GM21528 (cell line): ENCODE results near the gene THOC5.

ENCODE experiments used
- ATAC-seq: cut with Tn5 transposase; IDR thresholded peaks from one replicate; pipeline ENCODE4 v1.9.1; 2021; ENCODE audit warnings: mild to moderate bottlenecking, moderate library complexity; ENCODE audit not compliant: unreplicated experiment, low FRiP score

THOC5 gene

GRCh38 chr22:29478326-29479276 lies 75.0 kb downstream of the THOC5 start:
- ATAC-seq, result no peak

- ATAC-seq, result no peak
Measured at GRCh38 chr22:29477723-29478318, 75.7 kb downstream of the THOC5 start.

GRCh38 chr22:29476116-29476515 lies 77.4 kb downstream of the THOC5 start:
- ATAC-seq, result no peak

DNA sequence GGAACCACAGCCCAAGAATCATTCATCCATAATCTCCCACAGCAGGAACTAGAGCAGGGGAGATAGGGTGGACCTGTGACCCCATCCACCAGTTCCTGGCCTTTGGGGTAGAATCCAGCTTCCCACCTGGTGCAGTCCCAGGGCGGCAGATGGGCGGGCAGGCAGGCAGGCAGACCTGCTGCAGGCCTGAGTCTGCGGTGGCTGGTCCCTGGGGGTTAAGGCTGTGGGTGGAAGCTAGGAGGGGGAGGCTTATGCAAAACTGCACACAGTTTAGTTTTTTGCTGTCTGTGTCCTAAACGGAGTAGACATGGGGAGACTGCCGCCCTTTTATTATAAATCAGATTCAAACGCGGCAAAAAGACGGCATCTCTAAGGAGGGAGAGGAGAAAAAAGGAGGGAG lies 78.0 kb downstream of the THOC5 start:
- no peak for ATAC-seq

GRCh38 chr22:29473001-29473400 lies 80.6 kb downstream of the THOC5 start:
- ATAC-seq, result no peak

DNA sequence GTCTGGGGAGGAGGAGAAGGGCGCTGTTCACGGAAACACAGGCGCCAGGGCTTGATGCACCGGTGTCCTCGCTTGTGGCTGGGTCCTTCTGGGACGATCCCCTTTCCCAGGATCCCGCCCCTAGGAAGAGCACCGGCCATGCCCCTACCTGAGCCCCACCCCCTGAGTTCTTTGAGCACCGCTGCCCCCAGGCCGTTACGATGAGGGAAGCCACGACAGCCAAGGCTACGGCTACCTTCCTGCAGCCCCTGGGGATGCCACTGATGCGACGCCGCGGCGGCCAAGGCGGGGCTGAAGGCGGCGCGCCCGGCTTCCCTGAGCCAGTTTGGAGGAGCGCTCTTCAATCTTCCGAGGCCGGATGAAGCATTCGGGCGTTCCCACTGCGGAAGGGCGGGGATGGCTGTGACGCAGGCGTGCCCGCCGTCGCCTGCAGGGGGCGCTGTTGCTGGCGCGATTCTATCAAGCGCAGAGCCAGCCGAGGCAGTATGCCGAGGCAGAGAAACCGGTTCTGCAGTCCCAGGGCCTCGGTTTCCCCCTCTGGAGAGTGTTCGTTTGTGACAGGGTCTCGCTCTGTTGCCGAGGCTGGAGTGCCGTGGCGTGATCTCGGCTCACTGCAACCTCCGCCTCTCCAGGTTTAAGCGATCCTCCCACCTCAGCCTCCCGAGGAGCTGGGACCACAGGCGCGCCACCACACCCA lies 83.2 kb downstream of the THOC5 start:
- no peak for ATAC-seq

- ATAC-seq, result no peak
Measured at GRCh38 chr22:29469755-29470154, 83.8 kb downstream of the THOC5 start.

- ATAC-seq, result no peak
Measured at GRCh38 chr22:29464581-29464980, 89.0 kb downstream of the THOC5 start.

DNA sequence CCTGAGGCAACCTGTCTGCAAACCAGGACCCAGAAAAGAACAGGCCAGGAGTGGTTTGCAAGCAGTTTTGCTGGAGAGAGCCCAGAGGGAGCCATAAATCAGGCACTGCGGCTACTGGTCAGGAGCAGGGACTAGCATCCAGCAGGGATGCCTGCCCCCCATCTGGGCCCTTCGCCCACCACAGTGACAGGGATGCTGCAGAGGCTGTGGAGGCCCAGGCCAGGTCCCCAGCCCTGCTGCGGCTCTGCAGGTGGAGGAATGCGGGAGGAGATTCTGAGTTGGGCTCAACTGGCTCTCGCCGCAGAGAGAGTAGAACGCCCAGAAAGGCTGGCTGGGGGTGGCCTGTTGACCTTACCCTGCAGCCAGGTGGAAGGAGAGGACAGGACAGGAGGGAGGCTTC lies 89.9 kb downstream of the THOC5 start:
- no peak for ATAC-seq

- ATAC-seq, result no peak
Measured at GRCh38 chr22:29461263-29461662, 92.3 kb downstream of the THOC5 start.

GRCh38 chr22:29459773-29460172 lies 93.8 kb downstream of the THOC5 start:
- ATAC-seq, result no peak

DNA sequence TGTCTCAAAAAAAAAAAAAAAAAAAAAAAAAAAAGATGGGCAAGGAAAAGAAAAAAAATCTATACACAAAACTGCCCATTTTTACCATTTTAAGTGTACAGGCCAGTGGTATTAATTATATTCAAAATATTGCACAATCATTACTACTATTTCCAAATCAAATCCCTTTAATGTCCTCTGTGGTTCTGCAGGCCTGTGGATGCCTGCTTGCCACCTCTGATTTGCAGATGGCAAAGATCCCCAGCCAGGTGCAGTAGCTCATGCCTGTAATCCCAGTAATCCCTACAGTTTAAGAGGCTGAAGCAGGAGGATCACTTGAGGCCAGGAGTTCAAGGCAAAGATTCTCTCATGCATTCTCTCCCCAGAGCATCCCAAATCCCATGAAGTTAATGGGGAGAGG lies 95.0 kb downstream of the THOC5 start:
- no peak for ATAC-seq

DNA sequence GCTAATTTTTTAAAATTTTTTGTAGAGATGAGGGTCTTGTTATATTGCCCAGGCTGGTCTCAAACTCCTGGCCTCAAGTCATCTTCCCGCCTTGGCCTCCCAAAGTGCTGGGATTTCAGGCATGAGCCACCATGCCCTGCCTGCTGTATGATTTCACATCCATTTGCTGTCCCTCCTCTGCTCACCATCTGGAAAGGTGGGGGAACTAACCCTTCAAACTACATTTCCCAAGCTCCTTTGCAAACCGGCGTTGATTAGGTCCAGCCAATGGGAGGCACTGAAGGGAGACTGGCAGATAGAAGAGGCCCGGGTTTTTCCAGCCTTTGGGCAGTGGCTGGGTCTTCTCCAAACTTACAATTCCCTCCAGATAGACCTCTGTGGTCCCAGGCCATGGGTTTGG lies 95.8 kb downstream of the THOC5 start:
- ATAC-seq, result no peak

DNA sequence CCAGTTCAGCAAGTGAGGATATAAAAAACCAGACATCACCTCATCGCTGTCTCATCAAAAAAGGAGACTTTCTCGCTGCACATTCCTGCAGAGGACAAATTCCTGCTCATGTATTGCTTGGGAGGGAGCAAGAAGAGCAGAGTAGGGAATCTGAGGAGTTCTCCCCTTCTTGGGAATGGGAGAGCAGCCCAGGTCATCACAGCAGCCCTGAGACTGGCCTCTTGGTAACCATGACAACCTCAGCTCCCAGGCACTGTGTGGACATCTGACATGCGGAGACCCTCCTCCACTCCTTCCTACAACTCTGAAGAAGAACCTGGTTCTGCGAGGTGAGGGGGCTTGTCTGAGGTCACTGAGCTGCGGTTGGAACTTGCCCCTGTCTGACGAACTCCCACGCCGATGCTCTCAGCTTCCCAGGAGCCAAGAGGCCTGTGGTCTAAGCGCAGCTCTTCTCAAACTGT lies 97.3 kb downstream of the THOC5 start:
- no peak for ATAC-seq
